NB4 (cell line): Measurements from ENCODE around the gene OR12D3.

Experiments
- CTCF ChIP-seq: IDR thresholded peaks from one replicate; pipeline ENCODE4 v1.5.1; 2012; ENCODE audit warnings: low read depth, low read length
- MYC ChIP-seq: IDR thresholded peaks from 2 replicates; pipeline ENCODE4 v1.6.1; 2011; ENCODE audit warnings: low read depth, low read length
- POLR2A ChIP-seq: IDR thresholded peaks from 2 replicates; pipeline ENCODE4 v1.6.1; 2011; ENCODE audit warnings: mild to moderate bottlenecking; ENCODE audit not compliant: insufficient read length; ENCODE audit errors: extremely low read depth

- no peak for TF ChIP-seq CTCF
- no peak for TF ChIP-seq POLR2A
- TF ChIP-seq MYC = no peak
These were observed 49.1 kb upstream of the OR12D3 start for GRCh38 chr6:29424168-29424567.
